DMS114 treated with DMSO at 0.1 percent for 48 hours (cell line): ENCODE results near the gene ELMOD3.
A peak's percentile ranks its signal among the peaks of the same experiment; 100 is the strongest.
"Not testable (repeated sequence)": the region's sequence is repeated elsewhere in the genome, so short reads cannot be mapped to it uniquely, and the experiment has no call there.

Source experiments
- DNase-seq: peaks from one replicate; lab custom pipeline; 2025; ENCODE audit not compliant: unreplicated experiment; lab: John Stamatoyannopoulos, UW

The ELMOD3 gene

DNA sequence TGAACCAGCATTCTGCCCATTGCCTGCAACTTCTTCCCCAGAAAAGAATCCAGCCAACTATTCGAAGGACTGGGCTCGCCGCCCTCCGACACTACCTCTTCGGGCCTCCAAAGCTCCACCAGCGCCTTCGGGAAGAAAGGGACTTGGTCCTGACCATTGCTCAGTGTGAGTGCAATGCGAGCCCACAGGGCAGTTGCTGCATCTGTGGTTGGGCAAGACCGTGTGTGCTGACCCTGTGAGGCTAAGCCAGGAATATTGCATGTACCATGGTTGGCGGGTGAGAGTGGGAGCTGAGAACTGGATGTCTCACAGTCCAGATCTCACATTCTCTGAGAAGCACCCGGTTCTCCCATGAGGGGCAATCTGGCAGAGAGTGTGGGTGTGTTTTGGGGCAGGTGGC lies 16.5 kb downstream of the ELMOD3 start:
- no peak for DNase-seq

DNA sequence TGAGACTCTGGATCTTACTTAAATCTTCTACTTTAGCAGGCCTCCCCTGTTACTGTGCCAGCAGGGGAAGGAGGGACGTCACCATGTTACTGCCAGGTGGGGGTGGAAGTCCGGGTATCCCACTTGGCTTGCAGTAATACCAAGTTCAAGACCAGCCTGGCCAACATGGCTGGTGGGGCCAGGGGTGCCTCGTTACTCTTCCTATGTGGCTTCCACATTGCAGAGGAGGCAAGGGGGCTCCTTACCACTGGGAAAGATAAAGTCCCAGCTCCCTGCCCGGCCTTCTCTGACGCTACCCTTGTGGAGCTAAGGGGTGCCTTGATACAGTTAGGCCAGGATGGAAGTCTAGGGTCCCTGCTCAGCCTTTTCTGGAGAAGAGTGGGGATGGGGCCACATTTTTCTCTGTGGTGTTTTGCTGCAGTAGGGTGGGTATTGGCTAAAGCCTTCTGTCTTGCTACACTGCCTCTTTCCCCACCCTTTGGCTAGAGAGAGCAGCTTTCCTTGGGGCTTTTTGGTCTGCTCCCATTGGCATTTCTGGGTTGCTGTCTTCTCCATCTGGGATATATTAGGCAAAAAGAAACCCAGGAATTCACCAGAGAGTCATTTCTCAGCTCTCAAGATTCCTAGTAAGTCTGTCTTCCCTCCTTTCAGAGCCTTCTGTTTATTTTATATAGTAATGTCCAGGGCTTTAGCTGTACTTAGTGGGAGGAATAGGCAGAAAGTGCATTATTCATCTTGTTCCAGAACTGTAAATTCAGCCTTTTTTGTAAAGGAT lies 21.9 kb downstream of the ELMOD3 start:
- no peak for DNase-seq

DNA sequence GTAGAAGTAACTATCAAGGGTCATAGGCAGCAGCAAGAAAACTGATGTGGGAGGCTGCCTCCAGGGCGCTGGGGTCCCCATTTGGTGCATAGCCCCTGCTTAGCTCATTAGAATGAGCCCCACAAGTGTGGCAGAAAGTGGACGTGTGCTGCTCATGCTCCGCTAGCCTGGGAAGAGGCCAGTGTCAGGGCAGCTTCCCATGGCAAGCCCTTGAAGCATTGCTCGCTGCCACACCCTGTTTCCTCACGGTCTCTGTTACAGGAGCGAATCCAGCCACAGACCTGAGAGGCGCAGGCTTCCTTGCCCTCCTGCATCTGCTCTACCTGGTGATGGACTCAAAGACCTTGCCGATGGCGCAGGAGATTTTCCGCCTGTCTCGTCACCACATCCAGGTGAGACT lies 22.5 kb downstream of the ELMOD3 start:
- no peak for DNase-seq

DNA sequence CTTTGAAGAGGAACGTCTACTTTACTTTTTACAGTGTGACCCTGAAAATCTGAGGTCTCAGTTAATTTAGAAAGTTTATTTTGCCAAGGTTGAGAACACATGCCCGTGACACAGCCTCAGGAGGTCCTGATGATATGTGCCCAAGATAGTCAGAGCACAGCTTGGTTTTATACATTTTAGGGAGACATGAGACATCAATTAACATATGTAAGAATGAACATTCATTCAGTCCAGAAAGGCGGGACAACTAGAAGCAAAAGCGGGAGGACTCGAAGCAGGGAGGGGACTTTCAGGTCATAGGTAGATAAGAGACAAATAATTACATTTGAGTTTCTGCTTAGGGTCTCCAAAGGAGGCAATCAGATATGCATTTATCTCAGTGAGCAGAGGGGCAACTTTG lies 23.7 kb downstream of the ELMOD3 start:
- no peak for DNase-seq

DNA sequence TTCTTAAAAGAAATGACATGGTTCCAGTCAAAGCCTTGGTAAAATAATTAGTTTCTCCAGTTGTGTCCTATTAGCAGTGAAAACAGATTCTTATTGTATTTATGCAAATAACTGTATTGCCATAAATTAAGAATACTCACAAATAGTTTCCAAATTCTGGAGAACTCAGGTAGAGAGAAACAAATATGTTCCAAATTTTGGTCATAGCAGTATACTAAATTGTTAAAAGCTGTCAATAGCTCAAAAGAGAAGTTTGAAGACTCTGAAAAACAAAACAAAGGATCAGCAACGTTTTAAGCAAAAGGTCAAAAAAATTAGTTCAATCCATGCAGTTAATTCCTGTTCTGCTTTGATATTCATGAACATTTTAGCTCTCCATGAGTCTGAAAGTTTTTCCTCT lies 25.5 kb downstream of the ELMOD3 start:
- no peak for DNase-seq

DNA sequence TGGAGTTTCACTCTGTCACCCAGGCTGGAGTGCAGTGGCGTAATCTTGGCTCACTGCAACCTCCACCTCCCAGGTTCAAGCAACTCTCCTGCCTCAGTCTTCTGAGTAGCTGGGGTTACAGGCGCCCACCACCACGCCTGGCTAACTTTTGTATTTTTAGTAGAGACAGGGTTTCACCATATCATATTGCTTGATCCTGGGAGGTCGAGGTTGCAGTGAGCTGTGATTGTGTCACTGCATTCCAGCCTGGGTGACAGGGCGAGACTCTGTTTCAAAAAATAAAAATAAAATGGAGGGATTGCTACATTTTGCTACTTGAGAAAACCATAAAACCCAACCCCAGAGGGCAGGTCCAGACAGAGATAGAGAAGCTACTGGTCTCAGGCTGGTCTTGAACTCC lies 28.6 kb downstream of the ELMOD3 start:
- DNase-seq, result not testable (repeated sequence)

DNA sequence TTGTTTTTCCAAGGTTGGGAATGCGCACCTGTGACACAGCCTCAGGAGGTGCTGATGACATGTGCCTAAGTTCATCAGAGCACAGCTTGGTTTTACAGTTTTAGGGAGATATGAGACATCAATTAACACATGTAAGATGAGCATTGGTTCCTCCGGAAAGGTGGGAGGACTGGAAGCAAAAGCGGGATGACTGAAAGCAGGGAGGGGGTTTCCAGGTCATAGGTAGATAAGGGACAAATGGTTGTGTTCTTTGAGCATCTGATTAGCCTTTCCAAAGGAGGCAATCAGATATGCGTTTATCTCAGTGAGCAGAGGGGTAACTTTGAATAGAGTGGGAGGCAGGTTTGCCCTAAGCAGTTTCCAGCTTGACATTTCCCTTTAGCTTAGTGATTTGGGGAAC lies 29.3 kb downstream of the ELMOD3 start:
- no peak for DNase-seq

DNA sequence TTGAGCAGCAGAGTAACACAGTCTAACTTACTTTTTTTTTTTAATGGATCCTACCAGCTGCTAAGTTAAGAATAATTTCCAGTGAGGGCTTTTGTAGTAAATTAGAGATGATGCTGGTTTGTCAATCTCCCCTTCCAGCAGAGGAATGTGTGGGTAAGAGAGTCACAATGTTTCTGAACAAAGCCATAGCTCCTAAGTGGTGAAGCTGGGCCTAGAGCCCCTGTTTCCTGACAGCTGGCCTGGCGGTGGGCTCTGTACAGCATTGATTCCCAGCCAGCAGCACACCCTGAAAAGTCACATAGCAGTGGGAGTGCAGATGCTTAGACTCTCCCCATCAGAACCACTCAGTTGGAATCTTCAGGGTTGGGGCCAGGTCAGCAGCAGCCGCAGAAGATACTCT lies 31.2 kb downstream of the ELMOD3 start:
- no peak for DNase-seq

DNA sequence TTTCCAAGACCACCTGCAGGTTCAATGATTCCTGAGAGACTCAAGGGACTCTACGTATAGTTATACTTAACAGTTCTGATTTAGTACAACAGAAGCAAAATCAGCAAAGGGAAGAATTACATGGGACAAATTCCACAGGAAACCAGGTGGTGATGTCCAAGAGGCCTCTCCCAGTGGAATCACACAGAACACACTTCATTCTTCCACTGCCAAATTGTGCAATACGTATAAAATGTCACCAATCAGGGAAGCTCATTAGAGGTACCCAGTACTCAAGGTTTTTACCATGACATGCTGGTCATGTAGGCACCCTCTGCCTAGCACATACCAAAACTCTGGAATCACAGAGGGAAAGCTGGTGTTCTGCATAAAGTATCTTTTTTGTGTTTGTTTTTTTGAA lies 33.2 kb downstream of the ELMOD3 start:
- DNase-seq, result no peak

DNA sequence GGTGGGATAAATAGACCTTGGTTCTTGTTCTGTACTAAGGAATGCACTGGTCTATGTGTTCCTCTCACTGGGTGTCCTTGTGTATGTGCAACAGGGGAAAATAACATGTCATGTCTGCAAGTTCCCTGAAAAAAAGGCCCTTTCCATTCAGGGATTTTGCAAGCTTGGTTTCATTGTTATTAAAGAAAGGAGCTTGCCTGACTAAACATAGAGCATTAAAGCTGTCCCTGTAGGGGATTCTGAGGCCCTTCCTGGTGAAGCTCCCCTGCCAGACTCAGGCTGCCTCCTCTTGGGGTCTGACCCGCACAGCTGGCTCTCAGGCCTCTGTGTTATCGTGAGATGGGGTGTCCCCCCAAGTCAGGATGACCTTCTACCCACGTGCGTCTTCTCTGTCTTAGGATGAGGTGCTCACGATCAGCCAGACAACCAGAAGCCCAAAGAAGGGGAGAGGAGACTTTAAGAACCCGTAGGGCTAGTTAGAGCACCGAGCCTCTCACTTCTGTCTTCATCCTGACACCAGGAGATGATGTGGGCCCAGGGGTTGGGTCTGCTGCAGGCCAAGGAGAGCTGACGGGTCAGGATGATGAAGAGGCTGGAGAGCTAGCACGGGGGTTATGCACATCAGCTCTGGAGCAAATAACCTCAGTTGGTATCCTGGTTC lies 34.4 kb downstream of the ELMOD3 start:
- no peak for DNase-seq

DNA sequence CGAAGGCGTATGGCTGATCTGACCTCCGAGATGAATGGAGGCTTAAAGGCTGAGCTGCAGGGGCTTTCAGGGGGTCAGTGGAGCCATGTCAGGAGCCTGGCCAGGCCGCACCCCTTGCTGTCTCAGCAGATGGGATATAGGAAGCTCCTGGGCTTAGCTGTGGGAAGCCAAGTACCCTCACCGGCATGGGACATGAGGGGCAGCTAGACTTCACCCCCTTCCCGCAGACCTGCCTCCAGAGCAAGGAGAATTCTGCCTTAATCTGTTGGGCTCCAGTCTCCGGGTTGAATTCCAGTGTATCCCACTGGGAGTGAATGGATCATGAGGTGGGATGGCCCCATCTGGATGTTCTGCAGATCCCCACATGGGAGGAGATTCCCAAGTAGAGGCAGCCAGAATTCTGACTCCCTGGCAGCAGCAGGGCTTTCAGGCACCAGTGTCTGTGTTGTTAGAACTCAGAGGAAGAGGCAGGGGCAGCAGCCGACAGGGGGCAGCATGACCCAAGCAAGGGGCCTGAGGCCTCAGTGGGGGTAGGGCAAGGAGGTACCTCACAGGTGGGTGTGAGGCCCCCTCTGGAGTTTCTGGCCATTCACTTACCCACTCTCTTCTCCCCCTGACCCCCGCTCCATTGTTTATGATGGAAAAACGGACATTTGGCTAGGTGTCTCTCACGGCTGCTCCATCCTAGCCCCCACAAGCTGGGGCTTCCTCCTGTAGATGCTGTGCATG lies 36.5 kb downstream of the ELMOD3 start:
- DNase-seq, result peak; percentile 20

DNA sequence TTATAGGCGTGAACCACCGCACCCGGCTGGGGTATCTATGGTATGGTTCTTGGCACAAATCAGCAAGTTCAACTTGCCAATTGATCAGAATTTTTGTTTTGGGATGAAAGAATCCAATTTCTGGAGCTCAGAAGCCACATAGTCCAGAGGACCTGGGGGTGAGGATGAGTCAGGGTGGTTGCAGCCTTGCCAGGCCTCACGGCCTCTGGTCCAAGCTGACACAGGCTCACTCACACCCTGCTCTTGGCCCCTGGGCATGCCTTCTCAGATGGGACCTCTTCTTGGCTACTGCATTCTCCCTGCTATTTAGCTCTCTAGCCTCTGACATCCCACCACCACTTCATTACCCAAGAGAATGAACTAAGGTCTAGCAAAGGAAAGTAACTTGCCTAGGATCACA lies 39.3 kb downstream of the ELMOD3 start:
- no peak for DNase-seq

DNA sequence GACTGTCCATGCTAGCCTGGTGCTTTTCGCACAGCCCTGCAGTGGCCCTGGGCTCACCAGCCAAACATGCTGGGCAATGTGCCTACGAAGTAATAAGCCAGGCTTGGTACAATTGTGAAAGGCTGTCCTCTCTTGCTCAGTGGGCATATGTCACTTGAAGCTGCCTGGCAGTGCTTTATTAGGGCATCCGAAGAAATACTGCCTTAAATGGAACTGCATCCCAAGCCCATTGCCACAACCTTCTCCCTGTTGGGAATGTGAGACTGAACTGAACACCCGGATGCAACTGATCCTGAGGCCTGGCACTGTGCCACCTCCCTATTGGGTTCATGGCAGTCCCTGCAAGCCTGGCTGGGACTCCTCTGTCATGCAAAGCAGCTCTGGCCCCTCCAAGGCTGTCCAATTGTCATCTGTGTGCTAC lies 39.7 kb downstream of the ELMOD3 start:
- no peak for DNase-seq

DNA sequence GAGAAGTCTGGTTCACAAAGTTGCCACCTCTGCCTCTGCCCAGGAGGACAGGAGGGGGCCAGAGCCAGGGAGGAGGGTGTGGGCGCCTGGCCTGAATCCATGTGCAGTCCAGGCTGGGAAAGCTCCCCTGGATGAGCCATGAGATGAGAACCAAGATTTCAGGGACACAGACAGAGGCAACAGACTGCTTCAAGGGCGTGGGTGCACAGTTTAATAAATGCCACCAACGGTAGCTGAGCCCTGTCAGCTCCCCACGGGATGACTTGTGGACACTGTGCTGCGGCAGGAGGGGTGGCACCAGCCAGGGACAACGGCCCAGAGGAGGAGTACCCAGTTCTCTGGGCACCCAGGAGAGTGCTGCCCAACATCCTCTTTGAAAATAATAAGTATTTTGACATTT lies 40.4 kb downstream of the ELMOD3 start:
- DNase-seq, result no peak

DNA sequence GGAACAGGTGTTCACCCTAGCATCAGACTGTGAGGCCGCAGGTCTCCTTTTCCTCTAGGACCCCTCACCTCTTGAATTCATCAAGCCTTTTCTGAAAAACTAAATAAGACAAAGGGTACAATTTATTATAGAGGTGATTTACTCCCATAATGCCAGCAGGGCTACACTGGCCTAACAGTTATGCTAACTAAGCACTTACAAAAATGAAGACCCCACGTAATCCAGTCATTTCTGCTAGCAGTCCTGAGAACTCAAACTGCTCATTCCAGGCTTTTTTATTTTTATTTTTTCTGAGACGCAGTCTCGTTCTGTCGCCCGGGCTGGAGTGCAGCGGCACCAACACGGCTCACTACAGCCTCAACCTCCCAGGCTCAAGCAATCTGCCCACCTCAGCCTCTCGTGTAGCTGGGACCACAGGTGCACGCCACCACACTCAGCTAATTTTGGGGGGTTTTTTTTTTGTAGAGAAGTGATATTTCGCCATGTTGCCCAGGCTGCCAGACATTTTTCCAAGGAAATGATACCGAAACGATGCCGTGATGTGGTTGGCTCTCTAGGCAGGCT lies 41.4 kb downstream of the ELMOD3 start:
- DNase-seq, result no peak

DNA sequence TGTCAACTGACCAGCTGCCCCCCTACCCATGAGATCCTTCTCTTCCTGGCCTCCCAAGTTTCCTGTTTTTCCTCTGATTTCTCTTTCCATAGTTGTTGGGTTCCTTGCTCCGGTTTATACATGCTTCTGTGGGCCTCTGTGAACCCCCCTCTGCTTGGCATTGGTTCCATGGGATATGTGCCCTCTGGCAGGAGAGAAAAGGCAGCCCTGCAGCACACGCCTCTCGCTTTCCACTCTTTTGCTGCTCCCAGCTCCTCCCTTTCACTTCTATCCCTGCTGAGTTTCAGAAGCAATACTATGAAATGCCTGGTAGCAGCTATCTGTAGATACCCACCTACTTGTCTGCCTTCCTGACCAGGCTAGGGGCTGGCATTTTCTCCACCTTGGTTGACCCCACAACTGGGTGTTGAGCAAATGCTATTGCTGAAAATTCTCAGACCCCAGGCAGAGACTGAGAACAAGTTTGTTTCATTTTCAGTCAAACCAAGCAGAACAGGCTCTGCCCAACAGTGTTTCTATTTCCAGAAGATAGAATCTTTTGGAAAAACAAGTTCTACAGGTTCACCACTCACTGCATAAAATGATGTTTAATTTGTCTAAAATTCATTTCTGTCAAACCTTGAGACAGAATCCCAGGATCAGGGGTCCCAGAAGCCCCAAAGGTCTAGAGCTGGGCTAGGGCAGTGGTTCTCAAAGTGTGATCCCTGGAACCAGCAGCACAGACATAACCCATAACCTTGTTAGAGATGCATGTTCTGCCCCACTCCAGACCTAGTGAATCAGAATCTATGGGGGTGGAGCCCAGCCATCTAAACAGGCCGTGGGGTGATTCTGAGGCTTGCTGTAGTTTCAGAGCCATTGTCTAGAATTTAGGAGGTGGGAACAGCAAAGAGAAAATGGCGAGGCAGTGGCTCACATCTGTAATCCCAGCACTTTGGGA lies 42.2 kb downstream of the ELMOD3 start:
- DNase-seq, result no peak

DNA sequence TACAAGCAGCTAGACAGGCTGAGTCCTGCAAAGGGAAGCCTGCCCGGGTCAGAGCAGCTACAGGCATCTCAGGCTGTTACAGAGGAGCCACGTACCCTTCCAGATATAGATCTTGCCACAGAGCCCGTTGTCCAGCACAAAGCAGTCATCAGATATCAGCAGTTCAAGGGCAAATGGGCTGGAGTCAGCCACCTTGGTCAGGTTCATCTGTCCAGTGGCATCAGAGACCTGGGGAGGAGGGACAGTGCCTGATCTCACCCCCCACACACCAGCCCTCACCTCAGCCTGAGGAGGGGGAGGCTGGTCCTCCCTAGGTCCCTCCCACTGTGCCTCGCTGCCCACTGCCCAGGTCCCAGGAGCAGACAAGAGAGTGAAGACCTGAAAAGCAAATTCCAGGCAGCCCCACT lies 43.4 kb downstream of the ELMOD3 start:
- no peak for DNase-seq

DNA sequence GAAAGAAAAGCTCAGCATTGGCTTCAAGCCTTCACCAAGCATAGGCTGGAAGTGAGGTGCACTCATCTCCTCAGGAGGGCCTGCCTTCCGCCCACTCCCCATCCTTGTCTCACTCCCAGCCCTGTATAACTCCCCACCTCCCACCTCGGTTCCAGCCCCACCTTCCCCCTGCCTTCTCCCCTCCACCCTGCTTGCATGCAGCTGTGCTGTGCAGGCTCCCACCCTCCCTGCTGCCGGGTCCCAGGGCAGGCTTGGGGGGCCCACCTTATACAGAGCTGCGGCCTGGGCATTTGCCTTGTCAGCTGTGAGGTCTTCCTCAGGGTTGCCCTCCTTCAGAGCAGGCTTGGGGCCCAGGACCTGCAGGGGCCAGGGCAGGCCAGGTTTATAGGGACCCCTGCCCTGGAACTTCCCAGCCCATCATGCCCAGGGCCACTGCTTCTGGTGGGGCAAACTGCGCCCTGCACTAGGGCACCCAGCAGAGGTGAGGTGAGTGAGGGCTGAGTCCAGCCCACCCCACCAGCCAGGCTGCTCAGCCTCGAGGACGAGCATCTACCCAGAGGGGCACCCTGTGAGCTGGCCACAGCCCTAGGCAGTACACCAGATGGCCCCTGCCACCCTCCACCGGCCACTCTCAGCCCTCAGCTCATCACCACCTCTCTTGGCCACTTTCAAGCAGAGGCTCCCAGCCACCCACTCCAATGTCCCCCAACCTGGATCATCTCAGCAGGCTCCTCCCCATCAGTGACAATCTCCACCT lies 44.0 kb downstream of the ELMOD3 start:
- DNase-seq, result no peak

DNA sequence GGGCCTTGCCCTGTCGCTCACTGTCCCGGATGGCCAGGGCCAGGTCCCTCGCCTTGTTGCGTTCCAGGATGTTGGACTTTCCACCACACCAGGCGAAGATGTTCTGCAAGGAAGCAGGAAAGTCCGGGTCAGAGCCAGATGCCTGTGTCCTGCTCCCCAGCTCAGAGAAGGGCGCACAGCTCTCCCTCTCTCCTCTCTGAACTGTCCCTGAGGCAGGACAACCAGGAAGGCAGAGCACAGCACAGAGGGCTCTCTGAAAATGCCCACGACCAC lies 44.5 kb downstream of the ELMOD3 start:
- no peak for DNase-seq

DNA sequence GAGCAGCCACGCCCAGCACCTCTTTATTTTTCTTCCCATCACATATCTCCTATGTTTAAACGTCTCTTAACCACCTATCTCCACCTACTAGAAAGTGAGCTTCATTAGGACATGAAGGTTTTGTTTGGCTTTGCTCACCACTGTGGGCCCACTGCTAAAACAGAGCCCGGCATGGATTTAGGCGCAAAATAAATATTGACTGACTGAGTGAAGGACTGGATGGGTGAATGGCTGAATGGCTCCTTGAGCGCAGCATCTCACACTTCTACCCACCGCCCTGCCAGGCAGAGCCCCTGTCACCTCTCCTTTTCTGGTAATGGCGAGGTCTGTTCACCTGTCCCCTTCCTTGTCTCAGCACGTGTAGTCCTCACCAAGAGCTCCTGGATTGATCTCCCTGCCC lies 45.5 kb downstream of the ELMOD3 start:
- no peak for DNase-seq
